Loucy (cell line): Measurements from ENCODE around the gene AGPAT3.

Experiments used
- EZH2phosphoT487 ChIP-seq: fragments of 200-600 bp; IDR thresholded peaks from 2 replicates; pipeline ENCODE4 v1.6.1; 2018; ENCODE audit warnings: antibody characterized with exemption, mild to moderate bottlenecking, moderate library complexity, borderline replicate concordance
- TF ChIP-seq, protein P1 (sequence below): fragments of 200-600 bp; sonication (generic); conservative IDR thresholded peaks from 2 replicates; pipeline ENCODE4 v1.5.1; 2014; ENCODE audit warnings: mild to moderate bottlenecking, antibody characterized with exemption, low read length

DNA sequence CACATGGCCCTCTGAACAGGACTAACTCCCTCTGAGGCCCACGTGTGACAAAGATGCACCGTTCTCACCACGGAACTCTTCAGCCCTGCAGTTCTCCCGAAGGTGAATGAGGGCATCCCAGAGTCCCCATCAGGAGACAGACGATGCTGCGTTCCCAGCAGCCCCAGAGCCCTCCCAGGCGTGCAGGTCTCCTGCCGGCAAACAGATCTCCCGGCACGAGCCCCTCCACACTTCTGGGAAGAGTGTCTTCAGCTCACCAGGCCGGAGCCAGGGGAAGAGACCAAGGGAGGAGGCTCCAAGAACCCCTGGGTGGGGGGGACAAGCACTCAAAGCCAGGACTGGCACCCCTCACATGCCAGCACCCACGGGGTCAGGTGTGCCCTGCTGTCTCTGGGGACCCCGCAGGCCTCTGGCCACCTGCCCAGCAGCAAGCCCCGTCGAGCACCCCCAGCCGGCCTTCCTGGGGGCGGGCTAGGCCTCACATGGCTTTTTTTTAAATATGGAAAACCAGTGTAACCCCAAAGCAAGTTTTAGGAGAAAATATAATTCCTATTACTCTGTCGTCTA is 102.0 kb downstream of the AGPAT3 start:
- TF ChIP-seq, protein P1, sequence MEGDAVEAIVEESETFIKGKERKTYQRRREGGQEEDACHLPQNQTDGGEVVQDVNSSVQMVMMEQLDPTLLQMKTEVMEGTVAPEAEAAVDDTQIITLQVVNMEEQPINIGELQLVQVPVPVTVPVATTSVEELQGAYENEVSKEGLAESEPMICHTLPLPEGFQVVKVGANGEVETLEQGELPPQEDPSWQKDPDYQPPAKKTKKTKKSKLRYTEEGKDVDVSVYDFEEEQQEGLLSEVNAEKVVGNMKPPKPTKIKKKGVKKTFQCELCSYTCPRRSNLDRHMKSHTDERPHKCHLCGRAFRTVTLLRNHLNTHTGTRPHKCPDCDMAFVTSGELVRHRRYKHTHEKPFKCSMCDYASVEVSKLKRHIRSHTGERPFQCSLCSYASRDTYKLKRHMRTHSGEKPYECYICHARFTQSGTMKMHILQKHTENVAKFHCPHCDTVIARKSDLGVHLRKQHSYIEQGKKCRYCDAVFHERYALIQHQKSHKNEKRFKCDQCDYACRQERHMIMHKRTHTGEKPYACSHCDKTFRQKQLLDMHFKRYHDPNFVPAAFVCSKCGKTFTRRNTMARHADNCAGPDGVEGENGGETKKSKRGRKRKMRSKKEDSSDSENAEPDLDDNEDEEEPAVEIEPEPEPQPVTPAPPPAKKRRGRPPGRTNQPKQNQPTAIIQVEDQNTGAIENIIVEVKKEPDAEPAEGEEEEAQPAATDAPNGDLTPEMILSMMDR = no peak
- no peak for TF ChIP-seq EZH2phosphoT487
